Stimulated activated CD8-positive, alpha-beta memory T cell treated with anti-CD3 and anti-CD28 coated beads, Interleukin-12 subunit alpha, Interleukin-12 subunit beta, amount 100 ng/mL, for 24 hours (primary cell): ENCODE measurements around the gene KCNQ1.
A peak's percentile ranks its signal among the peaks of the same experiment; 100 is the strongest.

Experiments
- DNase-seq: peaks from one replicate; pipeline ENCODE4 v3.0.0-alpha.2; 2020; ENCODE audit errors: extremely low read depth

Gene KCNQ1

GRCh38 chr11:2699531-2700414, 255.0 kb downstream of the KCNQ1 start, which contains the start of gene KCNQ1OT1:
KCNQ1OT1 (minus strand) TSS chr11:2699994.
- peak; percentile 68 for DNase-seq

- no peak for DNase-seq
Measured at GRCh38 chr11:2700415-2701211, 255.8 kb downstream of the KCNQ1 start.

- DNase-seq: no peak
Measured at GRCh38 chr11:2701230-2701629, 256.4 kb downstream of the KCNQ1 start.

- no peak for DNase-seq
Measured at GRCh38 chr11:2701898-2702434, 257.2 kb downstream of the KCNQ1 start.

GRCh38 chr11:2702771-2703362, 258.1 kb downstream of the KCNQ1 start:
- no peak for DNase-seq

- no peak for DNase-seq
Measured at GRCh38 chr11:2703363-2704141, 258.7 kb downstream of the KCNQ1 start.

GRCh38 chr11:2704356-2704755, 259.5 kb downstream of the KCNQ1 start:
- DNase-seq: no peak

- DNase-seq: no peak
Measured at GRCh38 chr11:2704896-2705606, 260.2 kb downstream of the KCNQ1 start.

GRCh38 chr11:2706321-2706720, 261.5 kb downstream of the KCNQ1 start:
- no peak for DNase-seq

- no peak for DNase-seq
Measured at GRCh38 chr11:2707736-2708135, 262.9 kb downstream of the KCNQ1 start.

- no peak for DNase-seq
Measured at GRCh38 chr11:2708151-2708581, 263.4 kb downstream of the KCNQ1 start.

- DNase-seq: no peak
Measured at GRCh38 chr11:2708757-2709281, 264.0 kb downstream of the KCNQ1 start.

GRCh38 chr11:2709429-2709828, 264.6 kb downstream of the KCNQ1 start:
- DNase-seq: no peak

- DNase-seq: no peak
Measured at GRCh38 chr11:2711161-2711560, 266.4 kb downstream of the KCNQ1 start.

- no peak for DNase-seq
Measured at GRCh38 chr11:2713094-2713493, 268.3 kb downstream of the KCNQ1 start.

- no peak for DNase-seq
Measured at GRCh38 chr11:2713661-2714462, 269.1 kb downstream of the KCNQ1 start.

- DNase-seq: no peak
Measured at GRCh38 chr11:2714463-2714800, 269.6 kb downstream of the KCNQ1 start.

GRCh38 chr11:2714871-2715270, 270.1 kb downstream of the KCNQ1 start:
- no peak for DNase-seq

GRCh38 chr11:2715716-2716350, 271.0 kb downstream of the KCNQ1 start:
- DNase-seq: no peak
